ENCODE measurements around the gene OPHN1. TPM values are rescaled to one million over a fixed set of nuclear protein-coding genes. Genes with fewer than 3 reads are reported as not detected.

Gene OPHN1
- total RNA-seq, 1 donor from 2014 or later, result 0.04 TPM

- Mint-ChIP-seq H3K4me3 (no peak overlapping the region), H3K4me1 (no peaks in the 10 kb centered on the region), H3K36me3 (ENCODE audit: low read depth) (no peaks in the 10 kb centered on the region), H3K27me3 (no peaks in the 10 kb centered on the region), H3K27ac (no peak overlapping the region), H3K9me3 (no peaks in the 10 kb centered on the region)
- ChIA-PET CTCF (no interaction called here), POLR2A (no interaction called here)
- intact Hi-C loops (cut with micrococcal nuclease), result no loop called here
- ATAC-seq (ENCODE audit: low read depth) (no peak), DNase-seq (no peak)
- no peak for TF ChIP-seq CTCF (IDR thresholded peaks at IDR 0.05)
Observed at GRCh38 chrX:68121835-68122234, 311.5 kb downstream of the OPHN1 start.

- H3K27ac Mint-ChIP-seq, result no peak overlapping the region
- H3K36me3 Mint-ChIP-seq (ENCODE audit: low read depth), result no peaks in the 10 kb centered on the region
- H3K4me1 Mint-ChIP-seq, result no peaks in the 10 kb centered on the region
- CTCF ChIA-PET, result no interaction called here
- no peaks in the 10 kb centered on the region for H3K27me3 Mint-ChIP-seq
- intact Hi-C loops (cut with micrococcal nuclease), result no loop called here
- DNase-seq, result no peak
- TF ChIP-seq CTCF (IDR thresholded peaks at IDR 0.05), result no peak
- H3K9me3 Mint-ChIP-seq, result no peaks in the 10 kb centered on the region
- no peak for ATAC-seq (ENCODE audit: low read depth)
- POLR2A ChIA-PET, result no interaction called here
- no peak overlapping the region for H3K4me3 Mint-ChIP-seq
Observed at GRCh38 chrX:68121371-68121770, 311.9 kb downstream of the OPHN1 start.

- no peak for DNase-seq
- ChIA-PET CTCF (no interaction called here), POLR2A (no interaction called here)
- Mint-ChIP-seq H3K27me3 (no peaks in the 10 kb centered on the region), H3K9me3 (no peaks in the 10 kb centered on the region), H3K36me3 (ENCODE audit: low read depth) (no peaks in the 10 kb centered on the region), H3K4me3 (no peak overlapping the region), H3K4me1 (no peaks in the 10 kb centered on the region), H3K27ac (no peak overlapping the region)
- intact Hi-C loops (cut with micrococcal nuclease), result no loop called here
- TF ChIP-seq CTCF (IDR thresholded peaks at IDR 0.05), result no peak
- ATAC-seq (ENCODE audit: low read depth), result no peak
Observed at GRCh38 chrX:68115371-68115770, 317.9 kb downstream of the OPHN1 start.

- ChIA-PET POLR2A (no interaction called here), CTCF (no interaction called here)
- DNase-seq (no peak), ATAC-seq (ENCODE audit: low read depth) (no peak)
- Mint-ChIP-seq H3K9me3 (no peaks in the 10 kb centered on the region), H3K27me3 (no peaks in the 10 kb centered on the region), H3K4me3 (no peak overlapping the region), H3K36me3 (ENCODE audit: low read depth) (no peaks in the 10 kb centered on the region), H3K27ac (no peak overlapping the region), H3K4me1 (no peaks in the 10 kb centered on the region)
- no peak for TF ChIP-seq CTCF (IDR thresholded peaks at IDR 0.05)
- intact Hi-C loops (cut with micrococcal nuclease), result no loop called here
Observed at GRCh38 chrX:68114573-68115129, 318.6 kb downstream of the OPHN1 start.

- POLR2A ChIA-PET, result no interaction called here
- no peak for ATAC-seq (ENCODE audit: low read depth)
- Mint-ChIP-seq H3K27me3 (no peaks in the 10 kb centered on the region), H3K4me1 (no peaks in the 10 kb centered on the region), H3K4me3 (no peak overlapping the region), H3K36me3 (ENCODE audit: low read depth) (no peaks in the 10 kb centered on the region), H3K9me3 (no peaks in the 10 kb centered on the region), H3K27ac (no peak overlapping the region)
- DNase-seq, result no peak
- intact Hi-C loops (cut with micrococcal nuclease), result no loop called here
- CTCF ChIA-PET, result no interaction called here
- TF ChIP-seq CTCF (IDR thresholded peaks at IDR 0.05), result no peak
Observed at GRCh38 chrX:68113837-68114572, 319.3 kb downstream of the OPHN1 start.
